ENCODE results near the gene LCORL. TPM values are rescaled to one million over a fixed set of nuclear protein-coding genes. Genes with fewer than 3 reads are reported as not detected.

The LCORL gene
- total RNA-seq, 4 donors from 2014 or later: 11.4 to 23.6 (median 13.0) TPM

DNA sequence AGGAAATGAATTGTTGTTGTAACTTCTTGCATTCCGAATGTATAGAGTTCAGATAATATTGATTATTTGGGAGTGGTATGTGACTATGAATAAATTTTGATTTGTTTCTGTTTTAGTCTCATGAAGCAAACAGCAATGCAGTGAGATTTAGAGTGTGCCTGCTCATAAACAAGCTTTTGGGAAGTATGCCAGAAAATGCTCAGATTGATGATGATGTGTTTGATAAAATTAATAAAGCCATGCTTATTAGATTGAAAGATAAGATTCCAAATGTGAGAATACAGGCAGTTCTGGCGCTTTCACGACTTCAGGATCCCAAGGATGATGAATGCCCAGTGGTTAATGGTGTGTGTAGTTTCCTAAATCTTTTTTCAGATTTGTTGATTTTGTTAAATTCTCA is 208.8 kb downstream of the LCORL start:
- no peak for DNase-seq (ENCODE audit: low spot score)

DNA sequence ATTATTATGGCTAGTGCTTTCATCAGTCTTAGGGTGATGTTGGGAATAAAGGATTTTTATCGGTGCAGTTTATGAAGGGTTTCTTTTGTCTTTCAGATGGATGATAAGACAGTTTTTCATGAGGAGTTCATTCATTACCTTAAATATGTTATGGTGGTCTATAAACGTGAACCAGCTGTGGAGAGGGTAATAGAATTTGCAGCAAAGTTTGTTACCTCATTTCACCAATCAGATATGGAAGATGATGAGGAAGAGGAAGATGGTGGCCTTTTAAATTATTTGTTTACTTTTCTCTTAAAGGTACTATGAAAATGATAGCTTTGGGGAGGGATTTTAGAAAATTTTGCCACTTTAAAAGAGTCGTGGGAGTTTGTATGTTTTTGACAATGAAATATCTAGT is 209.4 kb downstream of the LCORL start:
- no peak for TF ChIP-seq CTCF (IDR thresholded peaks at IDR 0.05)
- no peak for DNase-seq (ENCODE audit: low spot score)
- ATAC-seq (ENCODE audit: low FRiP score): no peak

More for the DNA sequence above, 208.8 kb downstream of the LCORL start:
- TF ChIP-seq CTCF (IDR thresholded peaks at IDR 0.05): no peak
- ATAC-seq (ENCODE audit: low FRiP score): no peak

DNA sequence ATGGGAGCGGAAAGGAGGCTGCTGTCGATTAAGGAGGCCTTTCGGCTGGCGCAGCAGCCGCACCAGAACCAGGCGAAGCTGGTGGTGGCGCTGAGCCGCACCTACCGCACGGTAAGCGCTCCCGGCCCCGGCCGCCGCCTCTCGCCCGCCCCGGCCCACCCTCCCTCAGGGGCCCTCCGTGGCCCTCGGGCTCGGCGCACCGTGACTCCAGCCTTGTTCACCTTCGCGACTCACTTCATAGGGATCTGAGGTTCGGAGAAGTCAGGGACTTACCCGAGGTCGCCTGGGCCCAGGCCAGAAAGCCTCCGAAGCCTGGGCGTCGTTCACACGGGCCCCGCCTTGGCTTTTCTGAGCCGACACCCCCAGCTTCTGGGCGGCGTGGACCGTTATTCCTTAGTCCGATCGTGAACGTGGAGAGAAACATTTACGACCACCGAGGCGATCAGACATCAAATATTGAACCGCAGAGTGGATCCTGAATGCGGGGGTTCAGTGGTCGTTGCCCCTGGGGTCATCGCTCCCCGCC is 210.4 kb downstream of the LCORL start:
- ATAC-seq (ENCODE audit: low FRiP score): peak; percentile 1
- no peak for DNase-seq (ENCODE audit: low spot score)
- TF ChIP-seq CTCF (IDR thresholded peaks at IDR 0.05): no peak

DNA sequence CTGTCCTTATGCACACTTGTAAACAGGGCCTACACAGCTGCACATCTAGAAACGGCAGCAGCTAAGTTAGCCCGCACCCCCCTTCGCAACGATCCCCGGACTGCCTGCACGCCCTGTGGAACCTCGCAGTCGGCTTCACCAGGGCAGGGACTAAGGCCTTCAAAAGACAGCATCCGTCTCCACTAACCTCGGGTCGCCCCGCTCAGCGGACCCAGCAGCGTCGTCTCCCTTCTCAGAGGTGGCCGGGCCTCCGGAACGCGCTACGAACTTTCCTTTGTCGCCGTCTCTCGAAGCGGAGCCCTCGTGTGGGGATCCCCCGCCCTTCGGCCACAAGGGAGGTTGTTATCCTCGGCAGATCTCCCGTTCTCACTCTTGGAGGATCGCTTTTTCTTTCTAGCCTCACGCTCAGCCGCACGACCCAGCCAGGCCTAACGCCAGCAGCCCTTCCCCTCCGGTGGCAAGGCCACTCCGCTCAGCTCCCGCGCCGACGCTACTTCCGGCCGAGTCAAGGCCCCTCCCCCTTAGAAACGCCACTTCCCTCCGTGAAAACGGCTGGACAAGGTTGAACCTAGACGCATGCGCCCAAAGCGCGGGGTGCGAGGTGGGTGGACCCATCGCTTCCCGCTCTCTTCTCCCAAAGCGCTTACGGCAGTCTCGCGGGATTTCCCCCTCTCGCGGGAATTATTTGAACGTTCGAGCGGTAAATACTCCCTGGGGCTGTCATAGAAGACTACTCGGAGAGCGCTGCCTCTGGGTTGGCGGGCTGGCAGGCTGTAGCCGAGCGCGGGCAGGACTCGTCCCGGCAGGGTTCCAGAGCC is 211.1 kb downstream of the LCORL start, which contains the start of the genes DCAF16 and NCAPG:
Gene DCAF16, minus strand, starts transcription at position 498 of the 818 bp plus-strand sequence. CDS start 6,616 bp downstream, outside the sequence.
Gene NCAPG, plus strand, starts transcription at position 720 of the 818 bp plus-strand sequence. CDS start 99 bp downstream, outside the sequence.
- ATAC-seq (ENCODE audit: low FRiP score) (peak; percentile 100), DNase-seq (ENCODE audit: low spot score) (peak; percentile 99)
- TF ChIP-seq CTCF (IDR thresholded peaks at IDR 0.05): no peak

DNA sequence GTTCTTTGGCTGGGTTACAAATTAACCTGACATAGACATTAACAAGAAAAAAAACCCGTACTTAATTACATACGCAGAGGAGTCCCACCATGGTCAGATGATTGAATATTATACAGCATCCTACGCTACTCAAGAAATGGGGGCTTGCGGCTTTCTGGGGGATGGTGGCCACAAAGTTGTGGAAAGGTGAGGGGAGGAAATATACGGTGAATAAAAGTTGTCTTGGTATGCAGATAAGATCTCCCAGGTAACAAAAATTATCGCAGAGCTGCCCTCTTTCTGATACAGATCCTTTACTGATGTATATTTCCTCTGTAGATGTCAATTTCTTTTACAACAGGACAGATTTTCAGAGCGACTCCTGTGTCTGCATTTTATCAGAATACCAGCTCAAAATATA is 211.9 kb downstream of the LCORL start:
- TF ChIP-seq CTCF (IDR thresholded peaks at IDR 0.05): no peak
- DNase-seq (ENCODE audit: low spot score) (no peak), ATAC-seq (ENCODE audit: low FRiP score) (no peak)

DNA sequence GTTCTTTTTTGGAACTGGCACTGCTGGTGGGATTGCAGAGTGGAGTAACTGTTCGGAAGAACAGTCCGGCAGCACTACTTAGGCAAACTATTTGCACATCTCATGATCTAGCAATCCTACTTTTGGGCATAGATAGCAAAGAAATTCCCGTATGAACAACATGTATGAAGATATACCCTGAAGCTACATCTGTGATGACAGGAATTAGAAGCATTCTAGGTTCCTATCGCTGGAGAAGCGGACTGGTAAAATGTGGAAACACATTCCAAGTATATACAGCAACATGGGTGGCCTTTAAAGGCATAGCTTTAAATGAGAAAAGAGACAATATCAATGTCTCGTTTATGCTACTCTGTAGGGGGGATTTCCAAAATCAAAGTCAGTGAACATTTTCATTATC is 214.1 kb downstream of the LCORL start:
- no peak for TF ChIP-seq CTCF (IDR thresholded peaks at IDR 0.05)
- no peak for ATAC-seq (ENCODE audit: low FRiP score)
- no peak for DNase-seq (ENCODE audit: low spot score)

Data from omental fat pad (tissue), 4 donors.